LNCaP clone FGC (cell line): Measurements from ENCODE around the gene KIAA0930.

ENCODE experiments used
- DNase-seq: peaks from one replicate; pipeline ENCODE4 v3.0.0-alpha.2; 2011; ENCODE audit warnings: low read depth
- H3K4me3 ChIP-seq: 2 replicates; pipeline ENCODE4 v1.5.1; 2011; ENCODE audit warnings: mild to moderate bottlenecking, low read depth, low read length, control low read depth
- CTCF ChIP-seq: IDR thresholded peaks from 2 replicates; pipeline ENCODE4 v1.5.1; 2012; ENCODE audit warnings: mild to moderate bottlenecking; ENCODE audit not compliant: control insufficient read depth, insufficient read depth; ENCODE audit errors: extremely low read depth

The KIAA0930 gene

GRCh38 chr22:45268958-45269844 lies 28.5 kb upstream of the KIAA0930 start:
- peak; percentile 93 for TF ChIP-seq CTCF
- peak overlapping the region; percentile 59 for H3K4me3 ChIP-seq
- DNase-seq = no peak

GRCh38 chr22:45268167-45268957 lies 27.7 kb upstream of the KIAA0930 start:
- H3K4me3 ChIP-seq = peak overlapping the region; percentile 59
- TF ChIP-seq CTCF = no peak
- no peak for DNase-seq

- TF ChIP-seq CTCF = no peak
- H3K4me3 ChIP-seq = no peak overlapping the region
- DNase-seq = no peak
Measured at GRCh38 chr22:45265535-45265934, 24.8 kb upstream of the KIAA0930 start.

GRCh38 chr22:45263463-45264269 lies 23.0 kb upstream of the KIAA0930 start:
- no peak for DNase-seq
- H3K4me3 ChIP-seq = no peak overlapping the region
- no peak for TF ChIP-seq CTCF

GRCh38 chr22:45262931-45263462 lies 22.3 kb upstream of the KIAA0930 start:
- no peak for DNase-seq
- no peak overlapping the region for H3K4me3 ChIP-seq
- TF ChIP-seq CTCF = no peak

- DNase-seq = no peak
- no peak overlapping the region for H3K4me3 ChIP-seq
- TF ChIP-seq CTCF = no peak
Measured at GRCh38 chr22:45262195-45262930, 21.7 kb upstream of the KIAA0930 start.
